H1 (cell line): ENCODE data around the gene TRMT44. TPM values are rescaled to one million over a fixed set of nuclear protein-coding genes. Genes with fewer than 3 reads are reported as not detected.
A peak's percentile ranks its signal among the peaks of the same experiment; 100 is the strongest.

Experiments
- CTCF ChIA-PET: fragments of 300-600 bp; sonication (Branson Sonifier 250); formaldehyde crosslinking; loops from one replicate; lab custom pipeline; 2021; ENCODE audit not compliant: partially characterized antibody; lab: Charles Lee
- POLR2A ChIA-PET: fragments of 300-600 bp; sonication (Branson Sonifier 250); formaldehyde crosslinking; loops from one replicate; lab custom pipeline; 2021; ENCODE audit warnings: inconsistent platforms; ENCODE audit not compliant: partially characterized antibody; lab: Charles Lee
- DNase-seq, 2 experiments: peaks; one replicate each; pipeline versions ENCODE4 v3.0.0 to v3.0.0-alpha.2; 2010 to 2022; ENCODE audit warnings: low spot score in 2 of 2, low read depth in 1 of 2, mixed read lengths in 1 of 2
- FAIRE-seq: peaks from 2 replicates; lab custom pipeline; 2011; peaks lifted over from hg19 to GRCh38; lab: Jason Lieb, UNC
- H2AFZ ChIP-seq: 2 replicates; pipeline ENCODE4 v1.8.1; 2012; ENCODE audit warnings: low read length, inconsistent platforms
- H2AK5ac ChIP-seq: 2 replicates; pipeline ENCODE4 v1.6.1; 2013; ENCODE audit warnings: low read depth, low read length
- H2BK120ac ChIP-seq: replicated peaks from 2 replicates; pipeline ENCODE3; 2013; ENCODE audit warnings: low read depth, low read length, inconsistent platforms
- H2BK12ac ChIP-seq: 2 replicates; pipeline ENCODE4 v1.6.1; 2013; ENCODE audit warnings: low read depth, low read length
- H2BK15ac ChIP-seq: 2 replicates; pipeline ENCODE4 v1.6.1; 2013; ENCODE audit warnings: low read length
- H2BK20ac ChIP-seq: 2 replicates; pipeline ENCODE4 v1.6.1; 2013; ENCODE audit warnings: low read length
- H2BK5ac ChIP-seq: 2 replicates; pipeline ENCODE4 v1.6.1; 2013; ENCODE audit warnings: low read depth, low read length
- H3K14ac ChIP-seq: 2 replicates; pipeline ENCODE4 v1.6.1; 2013; ENCODE audit warnings: inconsistent platforms; ENCODE audit not compliant: insufficient read length
- H3K18ac ChIP-seq: 2 replicates; pipeline ENCODE4 v1.6.1; 2013; ENCODE audit warnings: low read length; ENCODE audit errors: extremely low read depth
- H3K23ac ChIP-seq: 2 replicates; pipeline ENCODE4 v1.6.1; 2013; ENCODE audit warnings: inconsistent platforms; ENCODE audit not compliant: insufficient read length
- H3K23me2 ChIP-seq: 2 replicates; pipeline ENCODE4 v1.6.1; 2013; ENCODE audit warnings: low read depth, low read length
- H3K27ac ChIP-seq: 2 replicates; pipeline ENCODE4 v1.6.1; 2011; ENCODE audit warnings: low read depth, low read length, inconsistent platforms
- H3K27me3 ChIP-seq, 4 experiments: replicated peaks in 1 of 4; 1 replicate in 1 of 4; 2 replicates in 3 of 4; pipeline versions ENCODE4 v1.6.1 to v1.8.1; 2011 to 2013; ENCODE audit warnings: low read length in 3 of 4, mild to moderate bottlenecking in 3 of 4, inconsistent platforms in 2 of 4, mixed read lengths in 2 of 4, moderate library complexity in 1 of 4; ENCODE audit not compliant: control insufficient read depth in 3 of 4, insufficient read depth in 3 of 4; ENCODE audit errors: extremely low read depth in 1 of 4
- H3K36me3 ChIP-seq, 4 experiments: 2 replicates each; pipeline versions ENCODE4 v1.6.1 to v1.8.1; 2011 to 2013; ENCODE audit warnings: mild to moderate bottlenecking in 4 of 4, low read length in 3 of 4, moderate library complexity in 2 of 4, control low read depth in 1 of 4, inconsistent platforms in 1 of 4; ENCODE audit not compliant: insufficient read depth in 4 of 4, control insufficient read depth in 2 of 4
- H3K4ac ChIP-seq: replicated peaks from 2 replicates; pipeline ENCODE3; 2013; ENCODE audit warnings: low read length, low read depth, mixed read lengths, inconsistent platforms; ENCODE audit not compliant: insufficient read length
- H3K4me1 ChIP-seq, 4 experiments: replicated peaks in 1 of 4; 1 replicate in 1 of 4; 2 replicates in 3 of 4; pipeline versions ENCODE4 v1.6.1 to v1.8.1; 2011 to 2013; ENCODE audit warnings: low read length in 3 of 4, inconsistent platforms in 2 of 4, mixed read lengths in 1 of 4; ENCODE audit not compliant: insufficient read depth in 4 of 4, control insufficient read depth in 3 of 4
- H3K4me2 ChIP-seq, 2 experiments: 2 replicates each; pipeline versions ENCODE4 v1.6.1 to v1.8.1; 2011 to 2013; ENCODE audit warnings: low read depth in 2 of 2, low read length in 2 of 2, control low read depth in 1 of 2, inconsistent platforms in 1 of 2, mild to moderate bottlenecking in 1 of 2; ENCODE audit not compliant: insufficient read depth in 1 of 2
- H3K4me3 ChIP-seq, 4 experiments: fragments of 200-600, 300-600 bp in 1 of 4; sonication (generic), shearing (Covaris generic), sonication (Bioruptor Twin) in 1 of 4; 2 replicates each; pipeline versions ENCODE4 v1.5.1 to v1.8.1; 2011 to 2016; ENCODE audit warnings: low read length in 4 of 4, low read depth in 3 of 4, control low read depth in 2 of 4, inconsistent platforms in 2 of 4, mild to moderate bottlenecking in 2 of 4, mixed read lengths in 1 of 4, moderate library complexity in 1 of 4; ENCODE audit not compliant: insufficient read depth in 2 of 4; ENCODE audit errors: extremely low read depth in 1 of 4
- H3K56ac ChIP-seq: replicated peaks from 2 replicates; pipeline ENCODE3; 2013; ENCODE audit warnings: low read depth, mild to moderate bottlenecking, mixed read lengths, low read length, inconsistent platforms; ENCODE audit not compliant: insufficient read length
- H3K79me1 ChIP-seq: 2 replicates; pipeline ENCODE4 v1.6.1; 2013; ENCODE audit warnings: low read depth, low read length, control low read depth
- H3K79me2 ChIP-seq, 2 experiments: 2 replicates each; pipeline versions ENCODE4 v1.6.1 to v1.8.1; 2012 to 2013; ENCODE audit warnings: low read length in 2 of 2, mild to moderate bottlenecking in 2 of 2, inconsistent platforms in 1 of 2; ENCODE audit not compliant: insufficient read depth in 2 of 2, control insufficient read depth in 1 of 2
- H3K9ac ChIP-seq, 4 experiments: replicated peaks in 1 of 4; 1 replicate in 1 of 4; 2 replicates in 3 of 4; pipeline versions ENCODE4 v1.6.1 to v1.8.1; 2011 to 2013; ENCODE audit warnings: low read depth in 3 of 4, low read length in 3 of 4, control low read depth in 2 of 4, mild to moderate bottlenecking in 2 of 4, moderate library complexity in 2 of 4, inconsistent platforms in 1 of 4; ENCODE audit errors: extremely low read depth in 1 of 4
- H3K9me3 ChIP-seq, 2 experiments: 2 replicates each; pipeline versions ENCODE4 v1.6.1 to v1.8.1; 2012 to 2013; ENCODE audit warnings: mild to moderate bottlenecking in 2 of 2, moderate library complexity in 2 of 2, control low read depth in 1 of 2, inconsistent platforms in 1 of 2, low read depth in 1 of 2, low read length in 1 of 2, mixed read lengths in 1 of 2; ENCODE audit not compliant: insufficient read depth in 2 of 2
- H4K20me1 ChIP-seq, 2 experiments: replicated peaks in 1 of 2; 2 replicates each; pipeline versions ENCODE3 to v1.8.1; 2011 to 2013; ENCODE audit warnings: inconsistent platforms in 2 of 2, low read length in 2 of 2, mild to moderate bottlenecking in 1 of 2; ENCODE audit not compliant: insufficient read depth in 2 of 2, control insufficient read depth in 1 of 2
- H4K5ac ChIP-seq: 2 replicates; pipeline ENCODE4 v1.6.1; 2013; ENCODE audit warnings: low read length, low read depth, mixed read lengths, inconsistent platforms; ENCODE audit not compliant: insufficient read length
- H4K8ac ChIP-seq: 2 replicates; pipeline ENCODE4 v1.8.0; 2013; ENCODE audit warnings: mild to moderate bottlenecking, moderate library complexity, low read length, inconsistent platforms; ENCODE audit not compliant: insufficient read depth; ENCODE audit errors: extremely low read depth
- H4K91ac ChIP-seq: replicated peaks from 2 replicates; pipeline ENCODE3; 2013; ENCODE audit warnings: low read length, mixed read lengths, inconsistent platforms; ENCODE audit not compliant: insufficient read length
- CTBP2 ChIP-seq: IDR thresholded peaks from 2 replicates; pipeline ENCODE4 v1.7.0; 2011; ENCODE audit warnings: borderline replicate concordance, mild to moderate bottlenecking, moderate library complexity, mixed read lengths, low read length; ENCODE audit not compliant: insufficient read depth, insufficient read length
- CTCF ChIP-seq, 3 experiments: IDR thresholded peaks; 1 replicate in 2 of 3; 2 replicates in 1 of 3; pipeline versions ENCODE4 v1.5.1 to v1.6.1; 2011; ENCODE audit warnings: low read length in 3 of 3, mild to moderate bottlenecking in 3 of 3, inconsistent platforms in 2 of 3, low read depth in 1 of 3, moderate library complexity in 1 of 3; ENCODE audit not compliant: insufficient read depth in 1 of 3; ENCODE audit errors: control extremely low read depth in 1 of 3
- HDAC2 ChIP-seq, 2 experiments: fragments of 300-600 bp in 1 of 2; sonication (generic) in 1 of 2; IDR thresholded peaks; 2 replicates each; pipeline ENCODE4 v1.6.1; 2011 to 2012; ENCODE audit warnings: low read depth in 2 of 2, low read length in 2 of 2, mild to moderate bottlenecking in 2 of 2, moderate library complexity in 2 of 2, borderline replicate concordance in 1 of 2, inconsistent platforms in 1 of 2
- HDAC6 ChIP-seq: IDR thresholded peaks from one replicate; pipeline ENCODE4 v1.7.1; 2012; ENCODE audit warnings: low read depth, mild to moderate bottlenecking, inconsistent platforms, low read length, moderate library complexity
- KDM5A ChIP-seq: fragments of 200-600 bp; IDR thresholded peaks from 2 replicates; pipeline ENCODE4 v1.7.1; 2012; ENCODE audit warnings: mild to moderate bottlenecking, low read length, inconsistent platforms, mixed read lengths
- POLR2A ChIP-seq, 2 experiments: IDR thresholded peaks; 1 replicate in 1 of 2; 2 replicates in 1 of 2; pipeline ENCODE4 v1.6.1; 2011; ENCODE audit warnings: low read depth in 2 of 2, low read length in 2 of 2, mild to moderate bottlenecking in 2 of 2; ENCODE audit errors: control extremely low read depth in 1 of 2
- RBBP5 ChIP-seq: IDR thresholded peaks from 2 replicates; pipeline ENCODE4 v1.7.1; 2012; ENCODE audit warnings: low read depth, mild to moderate bottlenecking, inconsistent platforms, low read length, moderate library complexity, borderline replicate concordance
- RNF2 ChIP-seq: fragments of 200-900, 300-1000 bp; sonication (generic); IDR thresholded peaks from 2 replicates; pipeline ENCODE4 v1.7.1; 2016; ENCODE audit warnings: borderline replicate concordance, low read depth, mild to moderate bottlenecking, antibody characterized with exemption, low read length; ENCODE audit not compliant: poor library complexity, severe bottlenecking; ENCODE audit errors: missing control alignments
- WGBS, 2 experiments: shearing (Covaris generic) in 1 of 2; methylation state at CpG; one replicate each; pipeline versions ENCODE4 v1.1.6 to v1.1.7; 2013 to 2015; ENCODE audit warnings: low lambda C conversion rate in 2 of 2, mixed read lengths in 2 of 2, inconsistent platforms in 1 of 2, low coverage in 1 of 2, missing lambda C conversion rate in 1 of 2; ENCODE audit not compliant: insufficient replicate concordance in 2 of 2, insufficient coverage in 1 of 2, insufficient read length in 1 of 2; ENCODE audit errors: extremely low coverage in 1 of 2, missing lambda C conversion rate in 1 of 2; 5-methylcytosine and 5-hydroxymethylcytosine counted together
- polyA plus RNA-seq, 7 experiments: library from polyadenylated mRNA; depleted of rRNA in 3 of 7; stranded (reverse) in 5 of 7; unstranded in 2 of 7; fragments of >200 nt in 5 of 7; fragments of 200-250 nt in 2 of 7; gene quantifications; 1 replicate in 5 of 7; 2 replicates in 1 of 7; 4 replicates in 1 of 7; pipeline versions ENCODE4 v1.2.1 to v1.2.3, GENCODE V29; 2011 to 2013; ENCODE audit warnings: missing spikeins in 2 of 7, mixed read lengths in 2 of 7
- total RNA-seq: library from RNA; stranded (reverse); fragmentation: NEBNext Ultra II Directional; extraction: Animal tissue kit (Norgen Biotek cat#: 25700); gene quantifications from 2 replicates; pipeline ENCODE4 v1.2.1, GENCODE V29; 2021

TRMT44 gene
- total and polyA plus RNA-seq, 2 of the 8 experiments (the other 6 are each of a cell fraction or from before 2014, with no cell fraction given) = 8.6 to 23.9 TPM

- H3K9ac ChIP-seq = peak overlapping the region in 3 of 4 experiments; percentile 51 to 85 (median 56); a peak in 5 of 7 replicates
- H2AFZ ChIP-seq = no peak overlapping the region
- H4K8ac ChIP-seq = no peak overlapping the region
- peak overlapping the region; percentile 67 for H3K27ac ChIP-seq
- DNase-seq (no peak), FAIRE-seq (no peak)
- H3K27me3 ChIP-seq = no peaks in the 10 kb centered on the region
- peak overlapping the region; percentile 15; the same call in 1 of the 2 replicates for H3K18ac ChIP-seq
- no peak overlapping the region for H3K4ac ChIP-seq
- no peaks in the 10 kb centered on the region for H3K36me3 ChIP-seq
- peak overlapping the region; percentile 5; the same call in 1 of the 2 replicates for H2BK5ac ChIP-seq
- 90% methylated on average over 12 of the region's 12 CpGs; no CpG with 5 or more reads in 1 of the 2 experiments for WGBS, 2 experiments
- H3K23ac ChIP-seq = no peak overlapping the region
- H2BK20ac ChIP-seq = no peak overlapping the region
- H4K5ac ChIP-seq = peak overlapping the region; percentile 59
- H2BK12ac ChIP-seq = no peak overlapping the region; the same call in 1 of the 2 replicates
- no peak overlapping the region for H2AK5ac ChIP-seq
- no peak overlapping the region for H2BK120ac ChIP-seq
- H3K56ac ChIP-seq = peak overlapping the region; percentile 9
- H4K20me1 ChIP-seq = peaks cover 2 to 4% of the 10 kb centered on the region in 2 experiments
- H3K4me2 ChIP-seq = peak overlapping the region; percentile 63 to 80
- peak overlapping the region; percentile 71 to 92 (median 90) for H3K4me3 ChIP-seq
- peaks cover 12 to 33% of the 10 kb centered on the region in 2 experiments for H3K79me2 ChIP-seq
- peaks cover 3 to 22% (median 4%) of the 10 kb centered on the region in 4 experiments; a peak in 6 of 7 replicates for H3K4me1 ChIP-seq
- ChIA-PET CTCF (interaction anchor here (1.1 to 2.4 kb wide), 3 partner anchors 9 to 33 kb away, joined by 3 to 9 read pairs (median 5); no protein-coding TSS in a partner anchor), POLR2A (interaction anchor here (1.4 to 2.0 kb wide), 2 partner anchors 12 to 107 kb away, joined by 3 to 11 read pairs; no protein-coding TSS in a partner anchor)
- H3K23me2 ChIP-seq = peaks cover 10% of the 10 kb centered on the region
- no peak overlapping the region for H4K91ac ChIP-seq
- no peak overlapping the region for H3K14ac ChIP-seq
- peaks cover 2% of the 10 kb centered on the region for H3K79me1 ChIP-seq
- H2BK15ac ChIP-seq = no peak overlapping the region
- no peaks in the 10 kb centered on the region for H3K9me3 ChIP-seq
- TF ChIP-seq HDAC6 (no peak), CTBP2 (no peak), HDAC2 (IDR thresholded peaks at IDR 0.05; ENCODE audit: borderline replicate concordance in 1 of 2, low read depth in 2 of 2, low read length in 2 of 2) (no peak), RNF2 (no peak), CTCF (IDR thresholded peaks at IDR 0.05; ENCODE audit: control extremely low read depth in 1 of 3, insufficient read depth in 1 of 3, low read depth in 1 of 3, low read length in 3 of 3) (no peak), POLR2A (IDR thresholded peaks at IDR 0.05; ENCODE audit: control extremely low read depth in 1 of 2, low read depth in 2 of 2, low read length in 2 of 2) (no peak), KDM5A (no peak), RBBP5 (no peak)
Observed at GRCh38 chr4:8439914-8440491, 574 bp upstream of the TRMT44 start.
